ENCODE measurements around the gene L2HGDH.

Gene L2HGDH

GRCh38 chr14:50229681-50230080, 82.3 kb downstream of the L2HGDH start:
- no peak for DNase-seq (ENCODE audit: low read depth)

- DNase-seq (ENCODE audit: low read depth) = no peak
Observed at GRCh38 chr14:50228313-50228712, 83.7 kb downstream of the L2HGDH start.

GRCh38 chr14:50225974-50226297, 86.1 kb downstream of the L2HGDH start:
- no peak for DNase-seq (ENCODE audit: low read depth)

GRCh38 chr14:50225067-50225973, 86.7 kb downstream of the L2HGDH start:
- peak; percentile 82 for DNase-seq (ENCODE audit: low read depth)

GRCh38 chr14:50222055-50222613, 89.9 kb downstream of the L2HGDH start:
- DNase-seq (ENCODE audit: low read depth) = peak; percentile 46

- no peak for DNase-seq (ENCODE audit: low read depth)
Observed at GRCh38 chr14:50218501-50218900, 93.5 kb downstream of the L2HGDH start.

GRCh38 chr14:50215416-50215815, 96.6 kb downstream of the L2HGDH start:
- DNase-seq (ENCODE audit: low read depth) = no peak

- no peak for DNase-seq (ENCODE audit: low read depth)
Observed at GRCh38 chr14:50213795-50214194, 98.2 kb downstream of the L2HGDH start.

- DNase-seq (ENCODE audit: low read depth) = no peak
Observed at GRCh38 chr14:50212726-50213125, 99.3 kb downstream of the L2HGDH start.

GRCh38 chr14:50210074-50210473, 102.0 kb downstream of the L2HGDH start:
- no peak for DNase-seq (ENCODE audit: low read depth)

- DNase-seq (ENCODE audit: low read depth) = no peak
Observed at GRCh38 chr14:50198499-50198898, 113.5 kb downstream of the L2HGDH start.

GRCh38 chr14:50191499-50191898, 120.5 kb downstream of the L2HGDH start:
- DNase-seq (ENCODE audit: low read depth) = no peak

All from GM04503 (cell line).